ENCODE results near the gene RHOC.
"Not testable (repeated sequence)": the region's sequence is repeated elsewhere in the genome, so short reads cannot be mapped to it uniquely, and the experiment has no call there.

The RHOC gene

GRCh38 chr1:112706505-112707220 is at the start of gene RHOC:
TSS of gene RHOC (minus strand) at chr1:112707127. CDS start at chr1:112703799, 3,328 bp downstream.
- Mint-ChIP-seq H3K4me3 (peak within 1 kb of the TSS; percentile 78), H3K4me1 (ENCODE audit: low read depth) (peaks cover 59% of the 10 kb centered on the region), H3K27me3 (peaks cover 12% of the 10 kb centered on the region), H3K9me3 (no peaks in the 10 kb centered on the region), H3K27ac (no peak within 1 kb of the TSS), H3K36me3 (ENCODE audit: low read depth) (peaks cover 10% of the 10 kb centered on the region)

- H3K27me3 Mint-ChIP-seq: peaks cover 55% of the 10 kb centered on the region
Observed at GRCh38 chr1:112754116-112754628, 47.2 kb upstream of the RHOC start.

GRCh38 chr1:112748396-112748795 is 41.5 kb upstream of the RHOC start:
- Mint-ChIP-seq H3K36me3 (ENCODE audit: low read depth) (no peaks in the 10 kb centered on the region), H3K4me3 (no peak overlapping the region), H3K27ac (no peak overlapping the region), H3K27me3 (peaks cover 58% of the 10 kb centered on the region), H3K4me1 (ENCODE audit: low read depth) (peaks cover 6% of the 10 kb centered on the region), H3K9me3 (no peaks in the 10 kb centered on the region)

More at GRCh38 chr1:112754116-112754628, 47.2 kb upstream of the RHOC start:
- H3K4me1 Mint-ChIP-seq (ENCODE audit: low read depth): no peaks in the 10 kb centered on the region
- H3K36me3 Mint-ChIP-seq (ENCODE audit: low read depth): no peaks in the 10 kb centered on the region
- H3K27ac Mint-ChIP-seq: no peak overlapping the region
- H3K9me3 Mint-ChIP-seq: peaks cover 5% of the 10 kb centered on the region
- H3K4me3 Mint-ChIP-seq: no peak overlapping the region

GRCh38 chr1:112744009-112744578 is 37.2 kb upstream of the RHOC start:
- Mint-ChIP-seq H3K9me3 (no peaks in the 10 kb centered on the region), H3K27ac (no peak overlapping the region), H3K27me3 (peaks cover 72% of the 10 kb centered on the region), H3K36me3 (ENCODE audit: low read depth) (no peaks in the 10 kb centered on the region), H3K4me3 (no peak overlapping the region), H3K4me1 (ENCODE audit: low read depth) (peaks cover 6% of the 10 kb centered on the region)

GRCh38 chr1:112743174-112744008 is 36.5 kb upstream of the RHOC start:
- Mint-ChIP-seq H3K4me1 (ENCODE audit: low read depth) (peaks cover 6% of the 10 kb centered on the region), H3K4me3 (peak overlapping the region; percentile 20), H3K36me3 (ENCODE audit: low read depth) (no peaks in the 10 kb centered on the region), H3K27me3 (peaks cover 74% of the 10 kb centered on the region), H3K9me3 (no peaks in the 10 kb centered on the region), H3K27ac (no peak overlapping the region)

- Mint-ChIP-seq H3K9me3 (peaks cover 10% of the 10 kb centered on the region), H3K4me1 (ENCODE audit: low read depth) (peaks cover 21% of the 10 kb centered on the region), H3K4me3 (no peak overlapping the region), H3K27me3 (peaks cover 57% of the 10 kb centered on the region), H3K27ac (peak overlapping the region; percentile 83), H3K36me3 (ENCODE audit: low read depth) (no peaks in the 10 kb centered on the region)
Observed at GRCh38 chr1:112737573-112737972, 30.6 kb upstream of the RHOC start.

GRCh38 chr1:112735752-112736151 is 28.8 kb upstream of the RHOC start:
- no peaks in the 10 kb centered on the region for H3K36me3 Mint-ChIP-seq (ENCODE audit: low read depth)
- H3K4me1 Mint-ChIP-seq (ENCODE audit: low read depth): peaks cover 25% of the 10 kb centered on the region
- peaks cover 10% of the 10 kb centered on the region for H3K9me3 Mint-ChIP-seq
- H3K27me3 Mint-ChIP-seq: peaks cover 44% of the 10 kb centered on the region
- H3K27ac Mint-ChIP-seq: peak overlapping the region; percentile 64
- H3K4me3 Mint-ChIP-seq: peak overlapping the region; percentile 8

- no peak overlapping the region for H3K4me3 Mint-ChIP-seq
- H3K9me3 Mint-ChIP-seq: peaks cover 5% of the 10 kb centered on the region
- H3K27me3 Mint-ChIP-seq: peaks cover 11% of the 10 kb centered on the region
- H3K27ac Mint-ChIP-seq: no peak overlapping the region
- H3K4me1 Mint-ChIP-seq (ENCODE audit: low read depth): peaks cover 16% of the 10 kb centered on the region
- no peaks in the 10 kb centered on the region for H3K36me3 Mint-ChIP-seq (ENCODE audit: low read depth)
Observed at GRCh38 chr1:112731451-112731850, 24.5 kb upstream of the RHOC start.

GRCh38 chr1:112729909-112730308 is 23.0 kb upstream of the RHOC start:
- peaks cover 5% of the 10 kb centered on the region for H3K9me3 Mint-ChIP-seq

GRCh38 chr1:112729011-112729410 is 22.1 kb upstream of the RHOC start:
- not testable (repeated sequence) for H3K27ac Mint-ChIP-seq; H3K27me3 Mint-ChIP-seq; H3K4me3 Mint-ChIP-seq; H3K9me3 Mint-ChIP-seq; H3K4me1 Mint-ChIP-seq (ENCODE audit: low read depth); H3K36me3 Mint-ChIP-seq (ENCODE audit: low read depth)

More at GRCh38 chr1:112729909-112730308, 23.0 kb upstream of the RHOC start:
- Mint-ChIP-seq H3K4me1 (ENCODE audit: low read depth) (peaks cover 10% of the 10 kb centered on the region), H3K27ac (no peak overlapping the region), H3K27me3 (peaks cover 11% of the 10 kb centered on the region), H3K36me3 (ENCODE audit: low read depth) (no peaks in the 10 kb centered on the region), H3K4me3 (no peak overlapping the region)

- not testable (repeated sequence) for H3K27me3 Mint-ChIP-seq; H3K9me3 Mint-ChIP-seq; H3K4me1 Mint-ChIP-seq (ENCODE audit: low read depth); H3K36me3 Mint-ChIP-seq (ENCODE audit: low read depth); H3K4me3 Mint-ChIP-seq; H3K27ac Mint-ChIP-seq
Observed at GRCh38 chr1:112728306-112728971, 21.5 kb upstream of the RHOC start.

- no peaks in the 10 kb centered on the region for H3K36me3 Mint-ChIP-seq (ENCODE audit: low read depth)
- no peak overlapping the region for H3K4me3 Mint-ChIP-seq
- H3K4me1 Mint-ChIP-seq (ENCODE audit: low read depth): peaks cover 12% of the 10 kb centered on the region
- H3K27me3 Mint-ChIP-seq: peaks cover 8% of the 10 kb centered on the region
- H3K9me3 Mint-ChIP-seq: no peaks in the 10 kb centered on the region
- no peak overlapping the region for H3K27ac Mint-ChIP-seq
Observed at GRCh38 chr1:112727716-112728115, 20.8 kb upstream of the RHOC start.

- peaks cover 23% of the 10 kb centered on the region for H3K27me3 Mint-ChIP-seq
- not testable (repeated sequence) for H3K36me3 Mint-ChIP-seq (ENCODE audit: low read depth); H3K4me3 Mint-ChIP-seq; H3K27ac Mint-ChIP-seq; H3K9me3 Mint-ChIP-seq
- H3K4me1 Mint-ChIP-seq (ENCODE audit: low read depth): peaks cover 13% of the 10 kb centered on the region
Observed at GRCh38 chr1:112724240-112724639, 17.3 kb upstream of the RHOC start.

- H3K4me1 Mint-ChIP-seq (ENCODE audit: low read depth): peaks cover 15% of the 10 kb centered on the region
- H3K9me3 Mint-ChIP-seq: no peaks in the 10 kb centered on the region
- H3K4me3 Mint-ChIP-seq: no peak overlapping the region
- H3K27me3 Mint-ChIP-seq: peaks cover 24% of the 10 kb centered on the region
- H3K27ac Mint-ChIP-seq: peak overlapping the region; percentile 43
- H3K36me3 Mint-ChIP-seq (ENCODE audit: low read depth): no peaks in the 10 kb centered on the region
Observed at GRCh38 chr1:112723511-112723839, 16.5 kb upstream of the RHOC start.

Measured in stimulated activated naive CD8-positive, alpha-beta T cell treated with anti-CD3 and anti-CD28 coated beads, Interleukin-15, Interleukin-2, amounts not matched to agents 100 ng/mL and 50 ng/mL, for 24 hours (primary cell).